ENCODE measurements around the gene TPRG1.

GRCh38 chr3:189157232-189158007 is 14.4 kb upstream of the TPRG1 start:
- TF ChIP-seq POLR2A (IDR thresholded peaks at IDR 0.05) (no peak), CTCF (IDR thresholded peaks at IDR 0.05) (no peak), POLR2AphosphoS5 (IDR thresholded peaks at IDR 0.05) (no peak)

Measured in gastroesophageal sphincter (tissue), 3 donors.